ENCODE data around the gene EEFSEC.

DNA sequence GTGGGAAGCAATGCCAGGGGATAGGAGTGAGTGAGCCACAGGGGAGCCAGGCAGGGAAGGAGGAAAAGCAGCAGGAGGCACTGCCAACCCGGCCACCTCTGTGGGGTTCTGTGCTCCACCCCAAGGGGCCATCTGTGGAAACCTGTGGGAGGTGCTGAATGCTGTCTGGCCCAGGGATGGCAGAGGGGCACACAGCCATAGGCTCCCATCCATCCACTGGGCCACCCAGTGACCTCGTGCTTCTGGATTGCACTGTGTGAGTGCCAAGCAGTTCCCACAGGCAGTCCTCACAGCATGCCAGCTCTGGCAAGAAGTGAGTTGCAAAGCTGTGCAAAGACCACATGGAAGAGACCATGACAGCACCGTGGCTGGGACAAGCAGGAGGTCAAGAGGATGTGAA, 285.9 kb downstream of the EEFSEC start:
- no peak for TF ChIP-seq POLR2A (IDR thresholded peaks at IDR 0.05; ENCODE audit: low read depth, low read length)
- TF ChIP-seq, protein P1, sequence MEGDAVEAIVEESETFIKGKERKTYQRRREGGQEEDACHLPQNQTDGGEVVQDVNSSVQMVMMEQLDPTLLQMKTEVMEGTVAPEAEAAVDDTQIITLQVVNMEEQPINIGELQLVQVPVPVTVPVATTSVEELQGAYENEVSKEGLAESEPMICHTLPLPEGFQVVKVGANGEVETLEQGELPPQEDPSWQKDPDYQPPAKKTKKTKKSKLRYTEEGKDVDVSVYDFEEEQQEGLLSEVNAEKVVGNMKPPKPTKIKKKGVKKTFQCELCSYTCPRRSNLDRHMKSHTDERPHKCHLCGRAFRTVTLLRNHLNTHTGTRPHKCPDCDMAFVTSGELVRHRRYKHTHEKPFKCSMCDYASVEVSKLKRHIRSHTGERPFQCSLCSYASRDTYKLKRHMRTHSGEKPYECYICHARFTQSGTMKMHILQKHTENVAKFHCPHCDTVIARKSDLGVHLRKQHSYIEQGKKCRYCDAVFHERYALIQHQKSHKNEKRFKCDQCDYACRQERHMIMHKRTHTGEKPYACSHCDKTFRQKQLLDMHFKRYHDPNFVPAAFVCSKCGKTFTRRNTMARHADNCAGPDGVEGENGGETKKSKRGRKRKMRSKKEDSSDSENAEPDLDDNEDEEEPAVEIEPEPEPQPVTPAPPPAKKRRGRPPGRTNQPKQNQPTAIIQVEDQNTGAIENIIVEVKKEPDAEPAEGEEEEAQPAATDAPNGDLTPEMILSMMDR (conservative IDR thresholded peaks at IDR 0.05; ENCODE audit: low read depth, low read length) = no peak
- TF ChIP-seq NFE2L2 (IDR thresholded peaks at IDR 0.05; ENCODE audit: low read depth, low read length) = no peak
- no peak for TF ChIP-seq CEBPB (IDR thresholded peaks at IDR 0.05; ENCODE audit: low read depth, low read length)
